Chondrocyte (in vitro differentiated cells): ENCODE results near the gene FTSJ1. TPM values are rescaled to one million over a fixed set of nuclear protein-coding genes. Genes with fewer than 3 reads are reported as not detected.

Experiments
- DNase-seq: peaks from one replicate; pipeline ENCODE4 v3.0.0; 2021; ENCODE audit warnings: mixed read lengths, low spot score
- H3K27ac Mint-ChIP-seq: one replicate; pipeline ENCODE4 v1.8.0; 2021; ENCODE audit warnings: mild to moderate bottlenecking, moderate library complexity, mixed read lengths; ENCODE audit not compliant: unreplicated experiment
- H3K27me3 Mint-ChIP-seq: 2 replicates; pipeline ENCODE4 v1.8.0; 2021; ENCODE audit warnings: low read depth, mixed read lengths
- H3K36me3 Mint-ChIP-seq: 2 replicates; pipeline ENCODE4 v1.8.0; 2021; ENCODE audit warnings: low read depth, mixed read lengths
- H3K4me1 Mint-ChIP-seq: 2 replicates; pipeline ENCODE4 v1.8.0; 2021; ENCODE audit warnings: low read depth, mild to moderate bottlenecking, mixed read lengths
- H3K4me3 Mint-ChIP-seq: one replicate; pipeline ENCODE4 v1.8.0; 2021; ENCODE audit warnings: mild to moderate bottlenecking, moderate library complexity, mixed read lengths; ENCODE audit not compliant: unreplicated experiment
- H3K9me3 Mint-ChIP-seq: 2 replicates; pipeline ENCODE4 v1.8.0; 2021; ENCODE audit warnings: low read depth, mixed read lengths
- total RNA-seq: library from RNA; stranded (reverse); gene quantifications from 3 replicates; pipeline ENCODE4 v1.2.1, GENCODE V29; 2021
- TF ChIP-seq, protein P1 (sequence below): fragments of 200-600 bp; sonication (generic); IDR thresholded peaks from 2 replicates; pipeline ENCODE4 v1.5.0; 2021; ENCODE audit warnings: antibody characterized with exemption, mild to moderate bottlenecking, moderate library complexity

The FTSJ1 gene
- total RNA-seq, 1 donor from 2014 or later: 53.3 TPM

DNA sequence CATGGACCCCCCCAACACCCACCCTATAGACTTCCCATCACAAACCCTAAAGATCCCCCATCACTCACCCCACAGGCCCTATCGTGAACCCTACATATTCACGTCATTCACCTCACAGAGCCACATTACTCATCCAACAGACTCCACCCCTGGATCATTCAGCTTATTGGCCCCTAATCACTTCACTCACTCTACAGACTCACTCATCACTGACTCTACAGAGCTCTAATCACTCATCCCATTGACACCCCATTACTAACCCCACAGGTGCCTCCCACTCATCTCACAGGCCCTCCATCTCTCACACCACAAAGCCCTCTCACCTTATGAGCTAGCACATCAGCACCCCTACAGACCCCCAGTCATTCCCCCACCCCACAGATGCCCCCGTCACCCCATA is 57.2 kb downstream of the FTSJ1 start:
- peaks cover 5% of the 10 kb centered on the region for H3K36me3 Mint-ChIP-seq
- no peak for DNase-seq
- H3K27ac Mint-ChIP-seq: no peak overlapping the region
- TF ChIP-seq, protein P1, sequence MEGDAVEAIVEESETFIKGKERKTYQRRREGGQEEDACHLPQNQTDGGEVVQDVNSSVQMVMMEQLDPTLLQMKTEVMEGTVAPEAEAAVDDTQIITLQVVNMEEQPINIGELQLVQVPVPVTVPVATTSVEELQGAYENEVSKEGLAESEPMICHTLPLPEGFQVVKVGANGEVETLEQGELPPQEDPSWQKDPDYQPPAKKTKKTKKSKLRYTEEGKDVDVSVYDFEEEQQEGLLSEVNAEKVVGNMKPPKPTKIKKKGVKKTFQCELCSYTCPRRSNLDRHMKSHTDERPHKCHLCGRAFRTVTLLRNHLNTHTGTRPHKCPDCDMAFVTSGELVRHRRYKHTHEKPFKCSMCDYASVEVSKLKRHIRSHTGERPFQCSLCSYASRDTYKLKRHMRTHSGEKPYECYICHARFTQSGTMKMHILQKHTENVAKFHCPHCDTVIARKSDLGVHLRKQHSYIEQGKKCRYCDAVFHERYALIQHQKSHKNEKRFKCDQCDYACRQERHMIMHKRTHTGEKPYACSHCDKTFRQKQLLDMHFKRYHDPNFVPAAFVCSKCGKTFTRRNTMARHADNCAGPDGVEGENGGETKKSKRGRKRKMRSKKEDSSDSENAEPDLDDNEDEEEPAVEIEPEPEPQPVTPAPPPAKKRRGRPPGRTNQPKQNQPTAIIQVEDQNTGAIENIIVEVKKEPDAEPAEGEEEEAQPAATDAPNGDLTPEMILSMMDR: no peak
- H3K4me1 Mint-ChIP-seq: peaks cover 8% of the 10 kb centered on the region
- H3K9me3 Mint-ChIP-seq: peaks cover 10% of the 10 kb centered on the region
- H3K27me3 Mint-ChIP-seq: no peaks in the 10 kb centered on the region
- no peak overlapping the region for H3K4me3 Mint-ChIP-seq

Other genes starting within 250 kb of the FTSJ1 start
- gene SSX1, start 220.8 kb upstream of the FTSJ1 start, total RNA-seq: not detected in 3 replicates
- not detected in 3 replicates for gene SSX3, start 119.5 kb upstream of the FTSJ1 start, total RNA-seq
- not detected in 3 replicates for gene SSX4, start 92.7 kb upstream of the FTSJ1 start, total RNA-seq
- gene SSX4B, start 64.2 kb upstream of the FTSJ1 start, total RNA-seq: not detected in 3 replicates
- 2.5 to 2.7 TPM (median 2.6 TPM) in 3 replicates for gene SLC38A5, start 5.9 kb upstream of the FTSJ1 start, total RNA-seq
- gene PORCN, start 32.8 kb downstream of the FTSJ1 start, total RNA-seq: 10.8 to 23.1 TPM (median 12.5 TPM) in 3 replicates
- 35.2 to 44.4 TPM (median 39.1 TPM) in 3 replicates for gene EBP, start 45.6 kb downstream of the FTSJ1 start, total RNA-seq
- gene TBC1D25, start 63.5 kb downstream of the FTSJ1 start, total RNA-seq: 15.7 to 18.9 TPM (median 18.8 TPM) in 3 replicates
- gene RBM3, start 98.3 kb downstream of the FTSJ1 start, total RNA-seq: 224 to 303 TPM (median 283 TPM) in 3 replicates
- gene WDR13, start 121.3 kb downstream of the FTSJ1 start, total RNA-seq: 87.7 to 92.9 TPM (median 92.3 TPM) in 3 replicates
- gene WAS, start 207.6 kb downstream of the FTSJ1 start, total RNA-seq: 0.24 to 1.3 TPM (median 0.37 TPM) in 3 replicates
- gene SUV39H1, start 220.5 kb downstream of the FTSJ1 start, total RNA-seq: 3.0 to 4.7 TPM (median 3.6 TPM) in 3 replicates